ENCODE data around the gene RASL12.

The RASL12 gene

GRCh38 chr15:65008983-65009382, 58.8 kb downstream of the RASL12 start:
- peaks cover 5% of the 10 kb centered on the region for H3K4me1 ChIP-seq (ENCODE audit: insufficient read depth, poor library complexity, severe bottlenecking)
- TF ChIP-seq CTCF (IDR thresholded peaks at IDR 0.05; ENCODE audit: poor library complexity, severe bottlenecking): peak; percentile 37
- H3K9me3 ChIP-seq (ENCODE audit: severe bottlenecking): no peaks in the 10 kb centered on the region
- H3K4me3 ChIP-seq (ENCODE audit: severe bottlenecking): no peak overlapping the region
- peaks cover 48% of the 10 kb centered on the region for H3K36me3 ChIP-seq (ENCODE audit: low read depth)
- ATAC-seq (ENCODE audit: low read depth) (peak; percentile 50; the same call in 1 of the 3 replicates), DNase-seq (ENCODE audit: low spot score) (no peak)
- H3K27ac ChIP-seq (ENCODE audit: poor library complexity, severe bottlenecking): no peak overlapping the region
- H3K27me3 ChIP-seq (ENCODE audit: insufficient read depth, poor library complexity, severe bottlenecking): no peaks in the 10 kb centered on the region

- Histone ChIP-seq H3K4me1 (ENCODE audit: insufficient read depth, poor library complexity, severe bottlenecking) (peaks cover 5% of the 10 kb centered on the region), H3K27ac (ENCODE audit: poor library complexity, severe bottlenecking) (no peak overlapping the region), H3K4me3 (ENCODE audit: severe bottlenecking) (no peak overlapping the region), H3K9me3 (ENCODE audit: severe bottlenecking) (no peaks in the 10 kb centered on the region), H3K27me3 (ENCODE audit: insufficient read depth, poor library complexity, severe bottlenecking) (no peaks in the 10 kb centered on the region), H3K36me3 (ENCODE audit: low read depth) (peaks cover 46% of the 10 kb centered on the region)
- TF ChIP-seq CTCF (IDR thresholded peaks at IDR 0.05; ENCODE audit: poor library complexity, severe bottlenecking): no peak
- 0 out of 3 replicates have a peak, but pooled peaks have one; percentile 42 for ATAC-seq (ENCODE audit: low read depth)
- no peak for DNase-seq (ENCODE audit: low spot score)
Measured at GRCh38 chr15:65006876-65007275, 60.9 kb downstream of the RASL12 start.

- H3K4me3 ChIP-seq (ENCODE audit: severe bottlenecking): no peak overlapping the region
- no peak for DNase-seq (ENCODE audit: low spot score)
- no peak overlapping the region for H3K27ac ChIP-seq (ENCODE audit: poor library complexity, severe bottlenecking)
- peaks cover 5% of the 10 kb centered on the region for H3K4me1 ChIP-seq (ENCODE audit: insufficient read depth, poor library complexity, severe bottlenecking)
- H3K9me3 ChIP-seq (ENCODE audit: severe bottlenecking): no peaks in the 10 kb centered on the region
- no peak for ATAC-seq (ENCODE audit: low read depth)
- no peaks in the 10 kb centered on the region for H3K27me3 ChIP-seq (ENCODE audit: insufficient read depth, poor library complexity, severe bottlenecking)
- no peak for TF ChIP-seq CTCF (IDR thresholded peaks at IDR 0.05; ENCODE audit: poor library complexity, severe bottlenecking)
- peaks cover 38% of the 10 kb centered on the region for H3K36me3 ChIP-seq (ENCODE audit: low read depth)
Measured at GRCh38 chr15:65004993-65005392, 62.8 kb downstream of the RASL12 start.
